PC-9 (cell line): ENCODE measurements around the gene RRAGC.

ENCODE experiments used
- CTCF ChIP-seq: fragments of 200-600 bp; sonication (generic); conservative IDR thresholded peaks from 2 replicates; pipeline ENCODE4 v1.6.1; 2017; ENCODE audit warnings: mixed run types, antibody characterized with exemption, mild to moderate bottlenecking, moderate library complexity
- EZH2 ChIP-seq: fragments of 200-600 bp; sonication (generic); IDR thresholded peaks from 2 replicates; pipeline ENCODE4 v1.8.0; 2017; ENCODE audit warnings: antibody characterized with exemption, low read depth

DNA sequence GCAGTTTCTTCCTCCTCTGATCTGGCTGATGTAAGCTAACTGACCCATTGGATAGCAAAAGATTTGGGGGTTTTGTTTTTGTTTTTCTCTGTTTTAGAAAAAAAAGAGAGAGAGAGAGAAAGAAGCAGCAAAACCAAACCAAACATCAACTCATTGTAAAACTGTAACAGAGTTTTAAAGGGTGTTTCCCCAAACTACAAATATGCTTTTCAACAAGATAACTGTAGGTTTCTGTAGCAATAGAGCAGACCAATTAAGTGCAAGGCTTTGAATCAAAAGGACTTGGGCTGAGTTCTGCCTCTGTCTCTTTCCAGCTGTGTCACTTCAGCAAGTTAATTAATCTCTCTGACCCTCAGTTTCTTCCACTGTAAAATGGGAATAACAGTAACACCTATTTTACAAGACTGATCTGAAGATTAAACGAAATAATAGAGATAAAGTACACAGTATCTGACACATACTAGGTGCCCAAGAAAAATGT, 44.5 kb downstream of the RRAGC start:
- TF ChIP-seq EZH2 (no peak), CTCF (no peak)
